Measurements from ENCODE around the gene NEUROG1. TPM values are rescaled to one million over a fixed set of nuclear protein-coding genes. Genes with fewer than 3 reads are reported as not detected.

NEUROG1 gene
- total RNA-seq, 2 donors from 2014 or later, result not detected

DNA sequence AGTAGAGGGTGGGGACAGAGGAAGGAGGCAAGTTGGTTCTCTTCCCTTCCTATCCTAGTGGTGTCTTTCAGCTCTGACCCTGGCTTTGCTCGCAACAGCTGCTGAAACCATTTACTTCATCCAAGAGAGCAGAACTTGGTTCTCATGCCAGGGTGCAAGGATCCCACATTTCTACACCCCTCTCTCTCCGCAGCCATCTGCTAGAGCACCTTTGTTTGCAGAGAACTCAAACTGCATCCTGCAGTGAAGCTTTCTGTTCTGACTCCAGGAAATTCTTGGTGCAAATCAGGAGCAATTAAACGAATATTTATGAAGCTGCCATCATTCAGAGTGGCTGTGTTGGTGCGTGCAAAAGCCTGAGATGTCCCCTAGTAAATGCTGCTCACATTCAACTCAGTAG lies 31.9 kb downstream of the NEUROG1 start:
- ATAC-seq, result no peak
- intact Hi-C loops (cut with DNase I), result no loop called here
- H3K4me3 ChIP-seq, result no peak overlapping the region
- WGBS, 2 donors, result 55 to 56% methylated on average over 4 of the region's 4 CpGs
- TF ChIP-seq CTCF (IDR thresholded peaks at IDR 0.05) (no peak), POLR2A (IDR thresholded peaks at IDR 0.05) (no peak)
- peaks cover 0 to 5% of the 10 kb centered on the region in 2 donors for H3K27me3 ChIP-seq
- H3K4me1 ChIP-seq, result no peaks in the 10 kb centered on the region
- H3K36me3 ChIP-seq (replicated peaks in 1 of 2; ENCODE audit: insufficient read depth in 1 of 2, low read depth in 2 of 2), result no peaks in the 10 kb centered on the region
- H3K27ac ChIP-seq, result no peak overlapping the region
- H3K9me3 ChIP-seq, result no peaks in the 10 kb centered on the region
- no peak for DNase-seq

- Histone ChIP-seq H3K27ac (no peak overlapping the region), H3K4me3 (no peak overlapping the region), H3K9me3 (no peaks in the 10 kb centered on the region), H3K4me1 (no peaks in the 10 kb centered on the region), H3K36me3 (replicated peaks in 1 of 2; ENCODE audit: insufficient read depth in 1 of 2, low read depth in 2 of 2) (no peaks in the 10 kb centered on the region), H3K27me3 (peaks cover 0 to 5% of the 10 kb centered on the region in 2 donors)
- DNase-seq (no peak), ATAC-seq (no peak)
- intact Hi-C loops (cut with DNase I), result no loop called here
- 55 to 65% methylated on average over 8 of the region's 8 CpGs for WGBS, 2 donors
- TF ChIP-seq POLR2A (IDR thresholded peaks at IDR 0.05) (no peak), CTCF (IDR thresholded peaks at IDR 0.05) (no peak)
Measured at GRCh38 chr5:135502836-135503520, 32.8 kb downstream of the NEUROG1 start.

GRCh38 chr5:135501965-135502364 lies 33.8 kb downstream of the NEUROG1 start:
- intact Hi-C loops (cut with DNase I), result no loop called here
- 53 to 68% methylated on average over 2 of the region's 2 CpGs for WGBS, 2 donors

GRCh38 chr5:135498637-135498995 lies 37.1 kb downstream of the NEUROG1 start:
- Histone ChIP-seq H3K9me3 (no peaks in the 10 kb centered on the region), H3K4me3 (no peak overlapping the region), H3K27me3 (no peaks in the 10 kb centered on the region), H3K36me3 (replicated peaks in 1 of 2; ENCODE audit: insufficient read depth in 1 of 2, low read depth in 2 of 2) (no peaks in the 10 kb centered on the region), H3K27ac (no peak overlapping the region), H3K4me1 (no peaks in the 10 kb centered on the region)
- DNase-seq (no peak), ATAC-seq (no peak)
- WGBS, 2 donors, result 37 to 71% methylated on average over 2 of the region's 2 CpGs
- intact Hi-C loops (cut with DNase I), result no loop called here
- TF ChIP-seq POLR2A (IDR thresholded peaks at IDR 0.05) (no peak), CTCF (IDR thresholded peaks at IDR 0.05) (no peak)

More at GRCh38 chr5:135501965-135502364, 33.8 kb downstream of the NEUROG1 start:
- no peak for DNase-seq
- TF ChIP-seq CTCF (IDR thresholded peaks at IDR 0.05) (no peak), POLR2A (IDR thresholded peaks at IDR 0.05) (no peak)
- Histone ChIP-seq H3K27ac (no peak overlapping the region), H3K36me3 (replicated peaks in 1 of 2; ENCODE audit: insufficient read depth in 1 of 2, low read depth in 2 of 2) (no peaks in the 10 kb centered on the region), H3K4me1 (no peaks in the 10 kb centered on the region), H3K4me3 (no peak overlapping the region), H3K9me3 (no peaks in the 10 kb centered on the region), H3K27me3 (peaks cover 0 to 5% of the 10 kb centered on the region in 2 donors)
- ATAC-seq, result no peak

Data from body of pancreas (tissue), 4 donors.